PC-9 (cell line): Measurements from ENCODE around the gene ZNF708. TPM values are rescaled to one million over a fixed set of nuclear protein-coding genes. Genes with fewer than 3 reads are reported as not detected.
"Not testable (repeated sequence)": the region's sequence is repeated elsewhere in the genome, so short reads cannot be mapped to it uniquely, and the experiment has no call there.

Experiments used
- BruUV-seq: library from RNA; stranded (reverse); fragments of 400-500 nt; replicated peaks from 2 replicates; lab custom pipeline; 2021; lab: Mats Ljungman, UMichigan
- CTCF ChIA-PET: fragments of 300-600 bp; sonication (Branson Sonifier 250); formaldehyde crosslinking; loops from one replicate; lab custom pipeline; 2022; ENCODE audit warnings: antibody characterized with exemption; lab: Charles Lee
- POLR2A ChIA-PET: fragments of 300-600 bp; sonication (Branson Sonifier 250); formaldehyde crosslinking; loops from one replicate; lab custom pipeline; 2022; ENCODE audit warnings: antibody characterized with exemption; ENCODE audit not compliant: unreplicated experiment; lab: Charles Lee
- DNase-seq, 2 experiments: peaks; one replicate each; pipeline versions ENCODE4 v3.0.0 to v3.0.0-alpha.2; 2015 to 2022; ENCODE audit warnings: mixed read lengths in 1 of 2
- H2AFZ ChIP-seq: fragments of 200-600 bp; sonication (generic); 2 replicates; pipeline ENCODE4 v1.8.1; 2017; ENCODE audit warnings: antibody characterized with exemption
- H3F3A ChIP-seq: fragments of 200-600 bp; sonication (generic); 2 replicates; pipeline ENCODE4 v1.8.1; 2017; ENCODE audit warnings: antibody characterized with exemption, mild to moderate bottlenecking, low read depth; ENCODE audit not compliant: insufficient read depth
- H3K27ac ChIP-seq: fragments of 200-600 bp; sonication (generic); 2 replicates; pipeline ENCODE4 v1.6.1; 2016; ENCODE audit warnings: mixed run types
- H3K27me3 ChIP-seq: fragments of 200-600 bp; sonication (generic); 2 replicates; pipeline ENCODE4 v1.6.1; 2016; ENCODE audit warnings: low read depth, mixed run types; ENCODE audit not compliant: insufficient read depth
- H3K36me3 ChIP-seq: fragments of 200-600 bp; sonication (generic); 2 replicates; pipeline ENCODE4 v1.6.1; 2016; ENCODE audit warnings: low read depth, mixed run types
- H3K4me1 ChIP-seq: fragments of 200-600 bp; sonication (generic); replicated peaks from 2 replicates; pipeline ENCODE4 v1.6.1; 2016; ENCODE audit warnings: mixed run types; ENCODE audit not compliant: insufficient read depth
- H3K4me2 ChIP-seq: fragments of 200-600 bp; sonication (generic); 2 replicates; pipeline ENCODE4 v1.6.1; 2017; ENCODE audit warnings: mixed run types
- H3K4me3 ChIP-seq: fragments of 200-600 bp; sonication (generic); 2 replicates; pipeline ENCODE4 v1.6.1; 2016; ENCODE audit warnings: mixed run types
- H3K79me2 ChIP-seq: fragments of 200-600 bp; sonication (generic); 2 replicates; pipeline ENCODE4 v1.6.1; 2017; ENCODE audit warnings: low read depth, mixed run types
- H3K9me2 ChIP-seq: fragments of 200-600 bp; sonication (generic); 2 replicates; pipeline ENCODE4 v1.8.1; 2017; ENCODE audit warnings: mild to moderate bottlenecking; ENCODE audit not compliant: insufficient read depth
- H3K9me3 ChIP-seq: fragments of 200-600 bp; sonication (generic); 2 replicates; pipeline ENCODE4 v1.8.1; 2016; ENCODE audit warnings: low read depth; ENCODE audit not compliant: insufficient read depth
- H4K20me1 ChIP-seq: fragments of 200-600 bp; sonication (generic); 2 replicates; pipeline ENCODE4 v1.8.1; 2017; ENCODE audit not compliant: insufficient read depth
- EZH2 ChIP-seq: fragments of 200-600 bp; sonication (generic); IDR thresholded peaks from 2 replicates; pipeline ENCODE4 v1.8.0; 2017; ENCODE audit warnings: antibody characterized with exemption, low read depth
- intact Hi-C: fragments of 100-400 bp; cut with micrococcal nuclease; formaldehyde crosslinking; loops from one replicate; pipeline ENCODE4 v1.10.0; 2022; ENCODE audit not compliant: unreplicated experiment
- total RNA-seq: library from RNA; stranded (reverse); gene quantifications from 2 replicates; pipeline ENCODE4 v1.2.3, GENCODE V29; 2021
- TF ChIP-seq, protein P1 (sequence below): fragments of 200-600 bp; sonication (generic); conservative IDR thresholded peaks from 2 replicates; pipeline ENCODE4 v1.6.1; 2017; ENCODE audit warnings: mixed run types, antibody characterized with exemption, mild to moderate bottlenecking, moderate library complexity

The ZNF708 gene
- total RNA-seq, 1 experiment from 2014 or later = 2.5 TPM

DNA sequence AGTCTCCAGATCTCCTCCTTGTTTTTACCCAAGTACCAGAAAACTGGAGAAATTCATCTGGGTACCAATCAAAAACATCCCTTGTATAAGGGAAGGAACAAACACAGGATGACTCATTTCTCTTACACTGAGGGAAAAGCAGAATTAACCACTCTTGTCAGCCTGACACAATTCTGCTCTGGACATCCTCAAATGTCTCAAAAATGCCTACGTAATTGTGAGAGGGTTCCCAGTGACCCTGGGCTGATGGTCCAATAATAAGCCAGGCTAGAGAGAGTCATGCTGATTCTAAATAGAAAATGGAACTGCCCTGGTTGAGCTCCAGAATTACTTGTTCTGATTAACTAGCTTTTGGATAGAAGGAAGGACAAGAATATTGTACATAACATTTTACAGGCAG is 14.5 kb downstream of the ZNF708 start:
- no peak overlapping the region for H2AFZ ChIP-seq
- H3K79me2 ChIP-seq = no peaks in the 10 kb centered on the region
- no peaks in the 10 kb centered on the region for H3K9me3 ChIP-seq
- no peaks in the 10 kb centered on the region for H4K20me1 ChIP-seq
- TF ChIP-seq EZH2 = no peak
- TF ChIP-seq, protein P1, sequence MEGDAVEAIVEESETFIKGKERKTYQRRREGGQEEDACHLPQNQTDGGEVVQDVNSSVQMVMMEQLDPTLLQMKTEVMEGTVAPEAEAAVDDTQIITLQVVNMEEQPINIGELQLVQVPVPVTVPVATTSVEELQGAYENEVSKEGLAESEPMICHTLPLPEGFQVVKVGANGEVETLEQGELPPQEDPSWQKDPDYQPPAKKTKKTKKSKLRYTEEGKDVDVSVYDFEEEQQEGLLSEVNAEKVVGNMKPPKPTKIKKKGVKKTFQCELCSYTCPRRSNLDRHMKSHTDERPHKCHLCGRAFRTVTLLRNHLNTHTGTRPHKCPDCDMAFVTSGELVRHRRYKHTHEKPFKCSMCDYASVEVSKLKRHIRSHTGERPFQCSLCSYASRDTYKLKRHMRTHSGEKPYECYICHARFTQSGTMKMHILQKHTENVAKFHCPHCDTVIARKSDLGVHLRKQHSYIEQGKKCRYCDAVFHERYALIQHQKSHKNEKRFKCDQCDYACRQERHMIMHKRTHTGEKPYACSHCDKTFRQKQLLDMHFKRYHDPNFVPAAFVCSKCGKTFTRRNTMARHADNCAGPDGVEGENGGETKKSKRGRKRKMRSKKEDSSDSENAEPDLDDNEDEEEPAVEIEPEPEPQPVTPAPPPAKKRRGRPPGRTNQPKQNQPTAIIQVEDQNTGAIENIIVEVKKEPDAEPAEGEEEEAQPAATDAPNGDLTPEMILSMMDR = no peak
- no peak overlapping the region for H3K4me2 ChIP-seq
- no peak overlapping the region for H3K27ac ChIP-seq
- peaks cover 9% of the 10 kb centered on the region; the same call in 1 of the 2 replicates for H3K36me3 ChIP-seq
- intact Hi-C loops = no loop called here
- no peak overlapping the region for H3K4me3 ChIP-seq
- ChIA-PET POLR2A (no interaction called here), CTCF (no interaction called here)
- H3K9me2 ChIP-seq = no peaks in the 10 kb centered on the region
- no peak for DNase-seq
- no peaks in the 10 kb centered on the region for H3F3A ChIP-seq
- BruUV-seq = no TSS peak
- H3K27me3 ChIP-seq = no peaks in the 10 kb centered on the region
- H3K4me1 ChIP-seq = no peaks in the 10 kb centered on the region

DNA sequence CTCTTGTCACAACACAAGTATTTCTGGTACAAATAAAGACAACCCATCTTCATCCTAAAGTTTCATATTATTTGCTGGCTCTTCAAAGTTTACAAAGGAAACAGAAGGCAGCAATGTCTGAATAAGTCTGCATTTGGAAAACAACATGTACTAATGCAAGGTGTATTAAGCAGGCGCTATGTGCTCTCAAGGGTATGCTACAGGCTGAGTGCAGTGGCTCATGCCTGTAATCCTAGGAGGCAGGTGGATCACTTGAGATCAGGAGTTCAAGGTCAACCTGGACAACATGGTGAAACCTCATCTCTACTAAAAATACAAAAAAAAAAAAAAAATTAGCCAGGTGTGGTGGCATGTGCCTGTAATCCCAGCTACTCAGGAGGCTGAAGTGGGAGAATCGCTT is 16.4 kb downstream of the ZNF708 start:
- H3K79me2 ChIP-seq, H3K27me3 ChIP-seq, H3K9me2 ChIP-seq, H3K9me3 ChIP-seq, H4K20me1 ChIP-seq, H3F3A ChIP-seq, BruUV-seq, POLR2A ChIA-PET, DNase-seq, CTCF ChIA-PET, H3K4me2 ChIP-seq, H3K4me3 ChIP-seq, H3K4me1 ChIP-seq, H3K27ac ChIP-seq, H2AFZ ChIP-seq, intact Hi-C loops: not testable (repeated sequence)
- peaks cover 14% of the 10 kb centered on the region; the same call in 1 of the 2 replicates for H3K36me3 ChIP-seq

DNA sequence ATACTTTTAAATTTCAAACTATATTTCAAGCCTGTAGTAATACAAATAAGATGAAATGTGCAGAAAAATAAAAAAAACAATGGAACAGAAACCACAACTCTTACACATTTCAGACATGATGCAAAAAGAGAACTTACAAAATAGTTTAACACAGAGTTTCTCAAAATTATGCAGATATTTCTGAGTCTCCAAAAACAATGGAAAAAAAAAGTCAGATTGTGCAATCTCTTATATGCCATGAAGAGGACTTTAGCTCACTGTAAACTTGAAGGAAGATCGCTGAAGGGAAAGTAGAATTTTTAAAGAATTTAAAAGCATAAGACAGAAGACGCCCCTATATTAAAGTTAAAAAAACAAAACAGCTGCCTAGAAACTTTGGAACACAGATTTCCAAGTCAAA is 20.4 kb downstream of the ZNF708 start:
- Histone ChIP-seq H3K27ac (no peak overlapping the region), H3K9me2 (no peaks in the 10 kb centered on the region), H3K4me2 (no peak overlapping the region), H3K36me3 (peaks cover 38% of the 10 kb centered on the region), H2AFZ (no peak overlapping the region), H3K4me1 (no peaks in the 10 kb centered on the region), H3K4me3 (no peak overlapping the region), H3F3A (no peaks in the 10 kb centered on the region), H3K79me2 (no peaks in the 10 kb centered on the region), H3K9me3 (peaks cover 4% of the 10 kb centered on the region; the same call in 1 of the 2 replicates), H4K20me1 (no peaks in the 10 kb centered on the region), H3K27me3 (no peaks in the 10 kb centered on the region)
- DNase-seq = no peak
- ChIA-PET POLR2A (no interaction called here), CTCF (no interaction called here)
- no TSS peak for BruUV-seq
- intact Hi-C loops = no loop called here
- TF ChIP-seq, protein P1 = no peak
- no peak for TF ChIP-seq EZH2

DNA sequence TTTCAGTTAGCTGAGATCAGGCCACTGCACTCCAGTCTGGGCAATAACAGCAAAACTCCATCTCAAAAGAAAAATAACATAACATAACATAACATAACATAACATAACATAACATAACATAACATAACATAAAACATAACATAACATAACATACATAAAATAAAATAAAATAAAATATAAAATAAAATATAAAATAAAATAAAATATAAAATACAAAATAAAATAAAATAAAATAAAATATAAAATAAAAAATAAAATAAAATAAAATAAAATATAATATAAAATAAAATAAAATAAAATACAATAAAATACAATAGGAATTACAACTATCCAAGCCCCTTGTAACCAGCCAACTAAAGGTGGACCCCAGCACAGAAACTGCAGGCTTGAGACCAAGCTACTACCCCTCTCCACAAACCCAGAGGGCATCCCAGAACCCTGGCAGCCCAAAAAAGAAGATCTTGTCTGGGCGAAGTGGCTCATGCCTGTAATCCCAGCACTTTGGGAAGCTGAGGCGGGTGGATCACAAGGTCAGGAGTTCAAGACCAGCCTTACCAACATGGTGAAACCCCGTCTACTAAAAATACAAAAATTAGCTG is 22.2 kb downstream of the ZNF708 start:
- POLR2A ChIA-PET = not testable (repeated sequence)

DNA sequence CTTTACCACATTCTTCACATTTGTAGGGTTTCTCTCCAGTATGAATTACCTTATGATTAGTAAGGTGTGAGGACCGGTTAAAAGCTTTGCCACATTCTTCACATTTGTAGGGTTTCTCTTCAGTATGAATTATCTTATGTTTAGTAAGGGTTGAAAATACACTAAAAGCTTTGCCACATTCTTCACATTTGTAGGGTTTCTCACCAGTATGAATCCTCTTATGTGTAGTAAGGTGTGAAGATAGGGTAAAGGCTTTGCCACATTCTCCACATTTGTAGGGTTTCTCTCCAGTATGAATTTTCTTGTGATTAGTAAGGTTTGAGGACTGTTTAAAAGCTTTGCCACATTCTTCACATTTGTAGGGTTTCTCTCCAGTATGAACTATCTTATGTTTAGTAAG is 35.4 kb downstream of the ZNF708 start:
- H3K27me3 ChIP-seq, H3K4me3 ChIP-seq, H3K4me2 ChIP-seq, H3K27ac ChIP-seq, H3K9me2 ChIP-seq, intact Hi-C loops, DNase-seq, POLR2A ChIA-PET, CTCF ChIA-PET, H2AFZ ChIP-seq, H3K4me1 ChIP-seq, H3K79me2 ChIP-seq, BruUV-seq, H3F3A ChIP-seq, H4K20me1 ChIP-seq: not testable (repeated sequence)
- Histone ChIP-seq H3K9me3 (peaks cover 65% of the 10 kb centered on the region), H3K36me3 (peaks cover 27% of the 10 kb centered on the region)

More for the DNA sequence above, 22.2 kb downstream of the ZNF708 start:
- peaks cover 43% of the 10 kb centered on the region for H3K36me3 ChIP-seq
- H3K27me3 ChIP-seq, H3K9me3 ChIP-seq, BruUV-seq, H3K4me2 ChIP-seq, H4K20me1 ChIP-seq, H3K27ac ChIP-seq, H3K4me3 ChIP-seq, H3K9me2 ChIP-seq, CTCF ChIA-PET, DNase-seq, intact Hi-C loops, H3K79me2 ChIP-seq, H3F3A ChIP-seq, H2AFZ ChIP-seq, H3K4me1 ChIP-seq: not testable (repeated sequence)
